Erythroblast (primary cell): ENCODE data around the gene UBE2B.

Source experiments
- GATA1 ChIP-seq: IDR thresholded peaks from 2 replicates; pipeline ENCODE4 v1.6.1; 2011; ENCODE audit warnings: low read depth, mild to moderate bottlenecking, control low read depth, low read length, moderate library complexity
- POLR2A ChIP-seq: IDR thresholded peaks from 2 replicates; pipeline ENCODE4 v1.6.1; 2011; ENCODE audit warnings: mild to moderate bottlenecking, low read length

GRCh38 chr5:134418958-134419357, 47.6 kb downstream of the UBE2B start:
- TF ChIP-seq POLR2A (no peak), GATA1 (no peak)
